NK-92 (cell line): ENCODE results near the gene IQCH.

Source experiments
- DNase-seq: peaks from one replicate; lab custom pipeline; 2025; ENCODE audit not compliant: unreplicated experiment; lab: John Stamatoyannopoulos, UW

Gene IQCH

GRCh38 chr15:67481680-67482079, 227.1 kb downstream of the IQCH start:
- DNase-seq: no peak

- DNase-seq: no peak
These were observed 241.0 kb downstream of the IQCH start for GRCh38 chr15:67495585-67495984.

DNA sequence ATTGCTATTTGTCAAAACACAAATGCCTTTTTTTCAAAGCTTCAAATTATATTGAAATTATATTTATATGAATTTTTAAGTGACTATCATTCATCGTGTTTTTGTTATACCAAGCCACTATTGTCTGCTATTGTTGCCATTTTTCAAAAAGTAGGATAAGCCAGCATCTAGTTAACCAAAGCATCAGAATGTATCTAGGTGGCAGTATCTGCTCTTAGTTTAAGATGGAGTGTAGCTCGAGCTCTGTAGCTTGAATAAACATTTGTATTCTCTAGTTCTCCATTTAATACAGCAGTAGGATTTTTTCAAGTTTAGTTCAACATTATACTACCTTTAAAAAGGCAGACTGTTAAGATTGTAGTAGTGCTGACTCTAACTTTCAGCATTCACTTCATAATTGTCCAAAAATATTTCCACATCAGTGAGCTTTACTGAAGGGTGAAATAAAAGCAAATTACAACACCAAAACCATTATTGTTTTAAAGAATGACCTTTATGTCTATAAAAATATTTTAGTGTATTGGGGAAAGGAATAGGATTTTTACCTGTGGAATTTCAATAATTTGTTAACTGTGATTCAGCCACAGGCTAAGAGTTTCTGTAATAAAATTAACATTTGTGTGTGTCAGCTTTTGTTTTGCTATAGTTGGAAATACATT, 246.7 kb downstream of the IQCH start:
- no peak for DNase-seq

DNA sequence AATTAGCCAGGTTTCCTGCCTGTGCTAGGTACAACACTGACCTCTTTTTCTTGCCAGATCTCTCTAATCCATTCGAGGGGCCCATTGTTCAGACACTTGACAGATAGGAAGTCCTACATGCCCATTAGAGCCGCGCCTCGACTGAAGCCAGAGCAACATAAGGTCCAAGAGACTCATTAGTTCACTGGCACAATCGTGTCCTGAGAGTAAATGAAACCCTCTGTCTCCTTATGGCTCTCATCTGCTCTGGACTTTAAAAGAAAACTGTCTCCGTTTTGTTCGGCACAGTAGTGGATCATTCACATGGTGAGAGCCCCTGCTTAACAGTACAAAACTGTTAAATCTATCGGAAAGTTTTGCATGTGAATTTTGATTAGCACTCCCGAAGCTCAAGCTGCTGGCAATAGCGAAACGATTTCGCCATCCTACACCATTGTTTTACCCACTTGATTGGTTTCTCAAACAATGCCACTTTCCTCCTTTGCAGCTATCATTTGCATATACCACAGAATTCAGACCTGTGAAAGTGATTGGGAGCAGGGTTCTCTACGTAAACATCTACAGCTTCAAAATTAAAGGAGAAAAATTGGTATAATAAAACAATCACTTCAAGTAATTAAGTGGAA, 247.4 kb downstream of the IQCH start:
- DNase-seq: no peak

DNA sequence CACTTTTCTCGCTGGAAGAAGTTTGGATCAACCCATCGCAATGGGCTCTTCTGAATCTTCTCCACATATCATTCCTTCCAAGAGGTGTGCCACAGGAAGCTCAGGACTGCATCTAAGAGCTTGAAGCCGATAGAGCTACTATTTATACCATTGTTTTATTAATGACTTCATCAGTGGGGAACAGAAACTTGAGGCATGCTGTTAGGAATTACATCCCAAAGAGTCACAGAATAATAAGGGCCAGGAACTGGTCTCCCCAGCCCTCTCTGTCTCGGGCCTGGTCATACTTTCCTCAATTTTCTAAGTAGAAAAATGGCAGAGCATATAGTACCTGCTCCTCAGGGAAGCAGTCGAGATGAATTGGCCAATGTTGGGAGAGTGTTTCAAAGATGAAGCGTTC, 249.5 kb downstream of the IQCH start:
- no peak for DNase-seq

DNA sequence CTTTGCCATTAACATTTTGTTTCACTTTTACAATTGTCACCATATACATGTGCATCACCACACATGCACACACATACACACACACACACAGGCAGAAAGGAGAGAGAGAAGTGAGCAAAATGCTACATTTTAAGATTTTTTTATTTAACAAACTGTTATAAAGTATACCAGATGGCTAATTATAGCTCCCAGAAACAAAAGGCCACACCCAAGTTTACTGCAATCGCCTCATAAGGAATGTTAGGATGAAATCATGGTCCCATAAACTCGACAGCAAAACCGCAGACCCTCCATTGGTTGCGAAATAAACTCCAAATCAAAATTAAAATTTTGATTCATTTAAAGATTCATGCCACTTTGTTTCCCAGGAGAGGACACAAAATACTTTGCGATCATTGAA, 250.2 kb downstream of the IQCH start:
- no peak for DNase-seq

DNA sequence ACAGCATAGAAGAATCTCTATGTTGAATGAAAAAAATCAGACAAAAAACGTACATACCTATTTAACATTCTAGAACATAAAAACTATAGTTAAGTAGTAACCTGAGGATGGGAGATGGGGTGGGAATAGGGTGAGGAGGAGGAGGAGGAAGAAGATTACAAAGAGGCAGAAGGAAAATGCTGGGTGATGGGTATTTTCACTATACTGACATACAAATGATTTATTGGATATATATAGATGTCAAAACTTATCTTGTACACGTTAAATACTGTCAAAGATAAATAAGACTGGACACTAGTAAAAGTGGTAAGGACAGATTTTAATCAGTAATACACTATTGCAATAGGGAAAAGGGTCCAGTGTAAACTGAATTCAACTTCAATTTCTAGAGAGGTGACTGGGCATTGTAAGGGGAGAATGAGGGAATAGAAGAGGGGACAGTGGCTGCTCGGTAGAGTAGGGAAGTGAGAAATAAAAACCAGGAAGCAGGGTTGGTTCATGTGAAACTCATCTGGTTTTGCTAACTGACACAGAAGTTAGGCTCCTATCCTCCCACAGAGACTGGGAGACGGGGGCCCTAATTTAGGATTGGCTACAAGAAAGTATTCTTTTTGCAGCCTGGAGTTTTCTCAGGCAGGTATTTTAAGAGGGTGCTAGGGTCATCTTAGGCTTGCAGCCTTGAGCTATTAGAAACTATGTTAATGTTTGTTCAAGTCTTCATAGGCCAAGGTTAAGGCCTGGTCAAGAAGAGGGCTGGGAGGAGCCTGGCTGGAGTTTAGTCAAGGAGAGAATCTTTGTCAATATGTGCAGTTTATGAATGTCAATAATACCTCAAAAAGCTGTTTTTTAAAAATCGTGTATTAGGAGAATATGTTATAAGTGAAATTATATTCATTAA, 251.3 kb downstream of the IQCH start:
- no peak for DNase-seq

GRCh38 chr15:67506775-67507747, 252.5 kb downstream of the IQCH start:
- no peak for DNase-seq

DNA sequence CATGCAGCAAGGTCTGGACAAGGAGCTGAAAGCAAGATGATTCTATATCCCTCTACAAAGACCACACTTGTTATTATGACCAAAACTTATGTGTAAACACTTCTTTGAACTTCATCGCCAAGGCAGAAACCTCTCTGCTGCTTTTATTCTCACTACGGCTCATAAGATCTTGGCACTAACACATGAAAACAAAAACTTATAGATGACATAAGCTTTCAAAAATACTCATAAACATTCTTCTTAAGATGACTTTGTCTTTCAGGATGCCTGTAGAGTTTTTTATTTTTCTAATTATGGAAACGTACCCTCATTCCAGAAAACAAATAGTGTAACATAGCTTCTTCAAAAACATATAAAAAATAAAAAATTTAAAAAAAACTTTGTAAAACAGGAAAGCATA, 253.8 kb downstream of the IQCH start:
- DNase-seq: no peak

DNA sequence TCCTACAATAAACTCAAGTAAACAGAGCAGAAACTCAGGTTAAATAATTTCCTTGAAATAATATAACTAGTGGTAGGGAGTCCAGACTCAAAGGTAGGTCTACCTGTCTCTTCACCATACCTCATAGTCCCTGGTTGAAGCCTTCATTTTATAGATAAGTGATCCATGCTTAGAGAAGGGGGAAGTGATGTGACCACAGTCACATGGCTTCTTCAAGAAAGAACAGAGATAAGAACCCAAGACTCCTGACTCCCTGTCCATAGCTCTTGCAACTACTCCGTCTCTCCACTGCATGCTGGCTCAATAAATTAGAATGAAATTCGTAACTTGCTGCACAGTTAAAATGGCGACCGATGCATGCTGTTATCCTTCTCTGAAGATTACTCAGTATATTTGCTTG, 255.3 kb downstream of the IQCH start:
- no peak for DNase-seq

GRCh38 chr15:67510597-67511190, 256.1 kb downstream of the IQCH start:
- DNase-seq: no peak

- DNase-seq: no peak
These were observed 257.0 kb downstream of the IQCH start for GRCh38 chr15:67511606-67512005.

DNA sequence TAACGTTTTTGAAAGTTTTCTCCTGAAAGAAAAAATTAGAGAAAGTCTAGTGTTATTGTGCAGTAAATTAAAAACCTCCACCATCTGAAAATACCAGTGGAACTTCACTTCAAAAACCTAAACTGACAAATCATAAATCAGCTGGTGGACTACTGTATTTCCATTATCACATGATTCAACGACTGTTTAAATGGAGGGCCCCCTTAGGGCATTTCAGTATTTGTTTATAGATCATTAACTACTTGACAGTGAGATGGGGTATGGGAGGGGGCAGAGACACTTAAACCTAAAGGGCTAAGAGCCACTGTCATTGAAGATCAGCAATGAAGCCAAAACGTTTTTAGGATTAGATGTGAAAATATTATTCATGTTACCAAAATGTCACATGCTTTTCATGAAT, 257.6 kb downstream of the IQCH start:
- no peak for DNase-seq

GRCh38 chr15:67512933-67513714, 258.5 kb downstream of the IQCH start:
- no peak for DNase-seq

DNA sequence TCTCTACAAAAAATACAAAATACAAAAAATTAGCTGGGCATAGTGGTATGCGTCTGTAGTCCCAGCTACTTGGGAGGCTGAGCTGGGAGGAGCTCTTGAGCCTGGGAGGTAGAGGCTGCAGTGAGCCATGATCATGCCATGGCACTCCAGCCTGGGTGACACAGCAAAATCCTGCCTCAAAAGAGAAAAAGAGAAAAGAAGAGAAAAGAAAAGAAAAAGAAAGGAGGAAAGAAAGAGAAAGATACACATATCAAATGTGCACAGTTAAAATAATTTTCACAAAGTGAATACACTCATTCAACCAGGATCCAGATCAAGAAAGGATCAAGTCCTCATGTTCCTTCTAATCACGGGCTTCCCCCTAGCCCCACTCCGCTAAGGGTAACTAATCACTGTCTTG, 260.5 kb downstream of the IQCH start:
- DNase-seq: no peak

- DNase-seq: no peak
These were observed 261.0 kb downstream of the IQCH start for GRCh38 chr15:67515557-67515956.

DNA sequence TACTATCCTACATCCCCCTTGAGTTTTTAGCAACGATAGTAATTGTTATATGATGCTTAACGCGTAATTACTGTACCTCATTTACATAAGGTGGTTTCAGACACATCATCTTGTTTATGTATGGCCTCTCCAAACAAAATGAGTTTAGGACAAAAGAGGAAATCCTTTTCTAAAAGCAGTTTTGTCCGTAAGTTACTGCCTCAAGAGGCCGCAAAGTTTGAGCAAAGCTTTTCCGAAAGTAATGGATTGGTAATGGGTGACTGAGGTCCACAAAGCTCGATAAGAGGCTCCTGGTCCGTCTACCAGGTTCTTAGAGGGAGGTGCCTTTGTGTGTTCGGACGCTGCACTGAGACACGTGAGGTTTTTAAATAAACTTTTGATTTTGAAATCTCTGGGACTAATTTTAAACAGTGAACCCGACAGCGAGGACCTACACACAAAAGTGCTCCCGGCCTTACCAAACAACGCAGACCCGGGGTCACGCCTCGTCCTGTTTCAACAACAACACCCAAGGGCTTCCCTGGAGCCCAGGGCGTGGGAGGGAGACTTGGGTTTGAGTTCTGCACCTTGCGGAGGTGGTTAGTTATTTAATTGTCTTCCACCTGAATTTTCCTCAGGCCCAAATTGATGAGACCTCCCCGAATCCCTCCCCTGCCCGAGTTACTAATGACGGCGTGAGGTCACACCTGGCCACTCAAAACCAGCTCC, 265.9 kb downstream of the IQCH start:
- DNase-seq: no peak

- DNase-seq: no peak
These were observed 266.6 kb downstream of the IQCH start, which contains the start of gene C15orf61 for GRCh38 chr15:67521029-67521782. Gene C15orf61, plus strand, starts transcription at chr15:67521131. Its CDS starts 118 bp downstream, at chr15:67521249.
